IMR-90 (cell line): ENCODE results near the gene TTC38. TPM values are rescaled to one million over a fixed set of nuclear protein-coding genes. Genes with fewer than 3 reads are reported as not detected.

Experiments used
- ATAC-seq: fragments of 200-7000 bp; cut with Tn5 transposase; 2 replicates; pipeline ENCODE4 v1.9.1; 2020; ENCODE audit warnings: low read depth, mild to moderate bottlenecking, moderate library complexity
- BruUV-seq: library from RNA; stranded (reverse); fragments of 400-500 nt; replicated peaks from 2 replicates; lab custom pipeline; 2021; lab: Mats Ljungman, UMichigan
- CTCF ChIA-PET: fragments of 300-600 bp; formaldehyde crosslinking; extraction: SDS; loops from one replicate; lab custom pipeline; 2021; ENCODE audit warnings: antibody characterized with exemption; lab: Yijun Ruan, JAX
- POLR2A ChIA-PET: fragments of 300-600 bp; sonication (Branson Sonifier 250); formaldehyde crosslinking; loops from one replicate; lab custom pipeline; 2022; ENCODE audit warnings: antibody characterized with exemption; ENCODE audit not compliant: unreplicated experiment; lab: Charles Lee
- DNase-seq: peaks from one replicate; pipeline ENCODE4 v3.0.0; 2013
- H2AFZ ChIP-seq: replicated peaks from 2 replicates; pipeline ENCODE3; 2013; ENCODE audit warnings: low read length, mild to moderate bottlenecking; ENCODE audit not compliant: poor library complexity
- H2AK5ac ChIP-seq: 2 replicates; pipeline ENCODE4 v1.6.1; 2013; ENCODE audit warnings: low read depth, low read length, inconsistent platforms
- H2AK9ac ChIP-seq: replicated peaks from 2 replicates; pipeline ENCODE3; 2013; ENCODE audit warnings: mild to moderate bottlenecking, low read depth, low read length, moderate library complexity; ENCODE audit not compliant: poor library complexity
- H2BK120ac ChIP-seq: 2 replicates; pipeline ENCODE4 v1.6.1; 2013; ENCODE audit warnings: low read depth, low read length, inconsistent platforms
- H2BK15ac ChIP-seq: 3 replicates; pipeline ENCODE4 v1.6.1; 2013; ENCODE audit warnings: low read depth, low read length, inconsistent platforms
- H2BK20ac ChIP-seq: 2 replicates; pipeline ENCODE4 v1.6.1; 2013; ENCODE audit warnings: low read depth, mild to moderate bottlenecking, inconsistent platforms, low read length, moderate library complexity
- H2BK5ac ChIP-seq: 2 replicates; pipeline ENCODE4 v1.6.1; 2013; ENCODE audit warnings: mild to moderate bottlenecking, low read depth, low read length, inconsistent platforms; ENCODE audit not compliant: poor library complexity, severe bottlenecking
- H3K14ac ChIP-seq: replicated peaks from 2 replicates; pipeline ENCODE4 v1.6.1; 2013; ENCODE audit warnings: low read depth, low read length, inconsistent platforms
- H3K18ac ChIP-seq: 2 replicates; pipeline ENCODE4 v1.6.1; 2013; ENCODE audit warnings: low read depth, low read length, control low read depth
- H3K23ac ChIP-seq: 2 replicates; pipeline ENCODE4 v1.6.1; 2013; ENCODE audit warnings: low read depth, low read length, inconsistent platforms
- H3K27ac ChIP-seq: 2 replicates; pipeline ENCODE4 v1.5.1; 2013; ENCODE audit warnings: mild to moderate bottlenecking, control low read depth, low read length; ENCODE audit not compliant: insufficient read depth
- H3K27me3 ChIP-seq: 2 replicates; pipeline ENCODE4 v1.6.1; 2013; ENCODE audit warnings: low read length; ENCODE audit not compliant: control insufficient read depth, insufficient read depth
- H3K36me3 ChIP-seq: 2 replicates; pipeline ENCODE4 v1.6.1; 2013; ENCODE audit warnings: low read length, mixed read lengths; ENCODE audit not compliant: control insufficient read depth, insufficient read depth
- H3K4ac ChIP-seq: 2 replicates; pipeline ENCODE4 v1.6.1; 2013; ENCODE audit warnings: low read depth, low read length, inconsistent platforms
- H3K4me1 ChIP-seq: 2 replicates; pipeline ENCODE4 v1.6.1; 2013; ENCODE audit warnings: low read length, mixed read lengths; ENCODE audit not compliant: control insufficient read depth, insufficient read depth
- H3K4me2 ChIP-seq: 2 replicates; pipeline ENCODE4 v1.6.1; 2013; ENCODE audit warnings: low read depth, mild to moderate bottlenecking, control low read depth, low read length, moderate library complexity
- H3K4me3 ChIP-seq: 2 replicates; pipeline ENCODE4 v1.5.1; 2013; ENCODE audit warnings: low read depth, mild to moderate bottlenecking, control low read depth, low read length, moderate library complexity; ENCODE audit not compliant: insufficient read depth
- H3K56ac ChIP-seq: 2 replicates; pipeline ENCODE4 v1.6.1; 2013; ENCODE audit warnings: low read length, inconsistent platforms; ENCODE audit not compliant: insufficient read depth; ENCODE audit errors: extremely low read depth
- H3K79me1 ChIP-seq, 2 experiments: 2 replicates each; pipeline ENCODE4 v1.6.1; 2013; ENCODE audit warnings: low read length in 2 of 2, inconsistent platforms in 1 of 2, low read depth in 1 of 2
- H3K9ac ChIP-seq: 2 replicates; pipeline ENCODE4 v1.6.1; 2013; ENCODE audit warnings: low read depth, low read length, control low read depth
- H3K9me1 ChIP-seq: 2 replicates; pipeline ENCODE4 v1.6.1; 2013; ENCODE audit warnings: low read length, inconsistent platforms; ENCODE audit not compliant: insufficient read depth
- H3K9me3 ChIP-seq: 2 replicates; pipeline ENCODE4 v1.6.1; 2013; ENCODE audit warnings: low read length; ENCODE audit not compliant: control insufficient read depth, insufficient read depth
- H4K20me1 ChIP-seq: 2 replicates; pipeline ENCODE4 v1.6.1; 2013; ENCODE audit warnings: low read length, inconsistent platforms; ENCODE audit not compliant: insufficient read depth
- H4K5ac ChIP-seq: 2 replicates; pipeline ENCODE4 v1.6.1; 2013; ENCODE audit warnings: mild to moderate bottlenecking, low read depth, low read length, control low read depth
- H4K8ac ChIP-seq, 2 experiments: 2 replicates each; pipeline ENCODE4 v1.6.1; 2013; ENCODE audit warnings: low read depth in 2 of 2, low read length in 2 of 2, control low read depth in 1 of 2, inconsistent platforms in 1 of 2
- H4K91ac ChIP-seq: 2 replicates; pipeline ENCODE4 v1.6.1; 2013; ENCODE audit warnings: low read depth, low read length, inconsistent platforms; ENCODE audit not compliant: insufficient read depth
- CEBPB ChIP-seq: IDR thresholded peaks from 2 replicates; pipeline ENCODE4 v1.6.1; 2012; ENCODE audit warnings: low read depth, low read length, improper control_type of control experiment
- CHD1 ChIP-seq: IDR thresholded peaks from 2 replicates; pipeline ENCODE4 v1.6.1; 2012; ENCODE audit warnings: low read depth, low read length, improper control_type of control experiment
- MAZ ChIP-seq: IDR thresholded peaks from 2 replicates; pipeline ENCODE4 v1.6.1; 2012; ENCODE audit warnings: low read depth, mild to moderate bottlenecking, low read length, improper control_type of control experiment, moderate library complexity, borderline replicate concordance
- WGBS, 2 experiments: methylation state at CpG; one replicate each; pipeline versions ENCODE4 v1.1.5 to v1.1.7; 2013; ENCODE audit warnings: missing lambda C conversion rate in 2 of 2; ENCODE audit not compliant: insufficient read length in 1 of 2; ENCODE audit errors: extremely low coverage in 2 of 2; 5-methylcytosine and 5-hydroxymethylcytosine counted together
- dilution Hi-C: fragments of 300-500 bp; cut with HindIII; formaldehyde crosslinking; loops from one replicate; pipeline ENCODE4 v1.14.3; 2018; ENCODE audit warnings: low sequenced_read_pairs; ENCODE audit not compliant: unreplicated experiment
- in situ Hi-C: fragments of 300-500 bp; cut with MboI; formaldehyde crosslinking; loops from 3 replicates; pipeline ENCODE4 v1.14.3; 2019; ENCODE audit warnings: low sequenced_read_pairs, inconsistent platforms, mixed read lengths
- intact Hi-C: fragments of 100-400 bp; cut with micrococcal nuclease; formaldehyde crosslinking; loops from 2 replicates; pipeline ENCODE4 v1.10.0; 2022
- polyA plus RNA-seq, 3 experiments: library from polyadenylated mRNA; depleted of rRNA; stranded (reverse); fragments of >200 nt; gene quantifications; 2 replicates each; pipeline ENCODE4 v1.2.3, GENCODE V29; 2012; ENCODE audit warnings: low replicate concordance in 1 of 3
- total RNA-seq: library from RNA; depleted of rRNA; stranded (reverse); fragments of >200 nt; gene quantifications from 2 replicates; pipeline ENCODE4 v1.2.3, GENCODE V29; 2012
- TF ChIP-seq, protein P1 (sequence below): fragments of 150-350 bp; IDR thresholded peaks from 2 replicates; pipeline ENCODE4 v1.6.1; 2016; ENCODE audit warnings: low read depth, mild to moderate bottlenecking, low read length, moderate library complexity, borderline replicate concordance

TTC38 gene
- total and polyA plus RNA-seq, 2 of the 4 experiments (the other 2 are of a cell fraction), result 43.6 to 52.3 TPM

DNA sequence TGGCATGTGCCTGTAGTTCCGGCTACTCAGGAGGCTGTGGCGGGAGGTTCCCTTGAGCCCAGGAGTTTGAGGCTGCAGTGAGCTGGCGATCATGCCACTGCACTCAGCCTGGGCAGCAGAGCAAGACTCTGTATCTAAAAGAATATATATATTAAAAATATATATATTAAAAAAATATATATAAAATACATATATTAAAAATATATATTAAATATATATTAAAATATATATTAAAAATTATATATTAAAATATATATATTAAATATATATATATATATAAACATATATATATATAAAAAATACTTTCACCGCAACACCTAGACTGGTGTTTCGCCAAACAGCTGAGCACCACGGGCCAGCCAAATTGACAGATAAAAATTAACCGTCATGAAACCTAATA, 8.8 kb downstream of the TTC38 start:
- no CpG with 5 or more reads among the region's 7 CpGs for WGBS, 2 experiments
- peaks cover 80% of the 10 kb centered on the region for H3K36me3 ChIP-seq
- H3K14ac ChIP-seq, result no peak overlapping the region
- H3K4me2 ChIP-seq, result no peak overlapping the region
- CTCF ChIA-PET, result interaction anchor here (0.8 kb wide), 1 partner anchor 9 kb away, joined by 5 read pairs; the partner anchor contains the start of gene TTC38
- in situ Hi-C loops (no loop called here), dilution Hi-C loops (no loop called here), intact Hi-C loops (no loop called here)
- H3K4me3 ChIP-seq, result no peak overlapping the region
- H2BK120ac ChIP-seq, result no peak overlapping the region
- DNase-seq (no peak), ATAC-seq (no peak)
- no peak overlapping the region for H3K27ac ChIP-seq
- no peaks in the 10 kb centered on the region; a peak in 2 of 4 replicates for H3K79me1 ChIP-seq
- no peaks in the 10 kb centered on the region for H3K4me1 ChIP-seq
- H2AK5ac ChIP-seq, result no peak overlapping the region
- no TSS peak for BruUV-seq
- no peaks in the 10 kb centered on the region for H3K9me3 ChIP-seq
- H4K91ac ChIP-seq, result no peak overlapping the region
- no peak overlapping the region for H4K8ac ChIP-seq
- H2AFZ ChIP-seq, result no peak overlapping the region
- POLR2A ChIA-PET, result no interaction called here
- no peak overlapping the region for H2BK15ac ChIP-seq
- no peak overlapping the region for H3K56ac ChIP-seq
- H4K20me1 ChIP-seq, result no peaks in the 10 kb centered on the region
- TF ChIP-seq MAZ (no peak), CEBPB (no peak), CHD1 (no peak)
- TF ChIP-seq, protein P1, sequence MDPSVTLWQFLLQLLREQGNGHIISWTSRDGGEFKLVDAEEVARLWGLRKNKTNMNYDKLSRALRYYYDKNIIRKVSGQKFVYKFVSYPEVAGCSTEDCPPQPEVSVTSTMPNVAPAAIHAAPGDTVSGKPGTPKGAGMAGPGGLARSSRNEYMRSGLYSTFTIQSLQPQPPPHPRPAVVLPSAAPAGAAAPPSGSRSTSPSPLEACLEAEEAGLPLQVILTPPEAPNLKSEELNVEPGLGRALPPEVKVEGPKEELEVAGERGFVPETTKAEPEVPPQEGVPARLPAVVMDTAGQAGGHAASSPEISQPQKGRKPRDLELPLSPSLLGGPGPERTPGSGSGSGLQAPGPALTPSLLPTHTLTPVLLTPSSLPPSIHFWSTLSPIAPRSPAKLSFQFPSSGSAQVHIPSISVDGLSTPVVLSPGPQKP, result no peak
- no peak overlapping the region for H2AK9ac ChIP-seq
- no peak overlapping the region for H3K9ac ChIP-seq
- H3K4ac ChIP-seq, result no peak overlapping the region
- no peaks in the 10 kb centered on the region for H3K9me1 ChIP-seq
- no peak overlapping the region for H3K23ac ChIP-seq
- H2BK20ac ChIP-seq, result no peak overlapping the region
- no peaks in the 10 kb centered on the region for H3K27me3 ChIP-seq
- no peak overlapping the region for H3K18ac ChIP-seq
- H2BK5ac ChIP-seq, result no peak overlapping the region
- H4K5ac ChIP-seq, result no peak overlapping the region
